ENCODE data around the gene SRSF8. TPM values are rescaled to one million over a fixed set of nuclear protein-coding genes. Genes with fewer than 3 reads are reported as not detected.
"Not testable (repeated sequence)": the region's sequence is repeated elsewhere in the genome, so short reads cannot be mapped to it uniquely, and the experiment has no call there.

SRSF8 gene
- total and polyA plus RNA-seq, 4 donors = 22.6 to 49.0 (median 32.7) TPM

- WGBS, 2 donors = 84 to 90% methylated on average over 3 of the region's 3 CpGs
- no peaks in the 10 kb centered on the region for H3K4me1 ChIP-seq (ENCODE audit: control insufficient read depth in 5 of 5, insufficient read depth in 5 of 5, low read length in 5 of 5)
- H3K9ac ChIP-seq (ENCODE audit: insufficient read depth in 1 of 2, low read length in 2 of 2) = no peak overlapping the region
- H3K27me3 ChIP-seq (ENCODE audit: control insufficient read depth in 3 of 3, insufficient read depth in 3 of 3, low read length in 2 of 3) = peaks cover 0 to 3% (median 0%) of the 10 kb centered on the region in 3 donors
- no peak for ATAC-seq (ENCODE audit: insufficient read depth, low FRiP score)
- H3K27ac ChIP-seq (ENCODE audit: low read depth in 1 of 2, low read length in 1 of 2) = no peak overlapping the region
- H3K36me3 ChIP-seq (ENCODE audit: control insufficient read depth in 4 of 4, insufficient read depth in 4 of 4, low read length in 4 of 4) = no peaks in the 10 kb centered on the region
- no peak for TF ChIP-seq CTCF (IDR thresholded peaks at IDR 0.05; ENCODE audit: control extremely low read depth, extremely low read depth)
- H3K4me3 ChIP-seq = no peak overlapping the region
- peaks cover 0 to 2% (median 0%) of the 10 kb centered on the region in 4 donors for H3K9me3 ChIP-seq (ENCODE audit: control insufficient read depth in 4 of 4, insufficient read depth in 3 of 4, low read length in 3 of 4)
- DNase-seq = no peak
Observed at GRCh38 chr11:95028357-95028756, 38.4 kb upstream of the SRSF8 start.

GRCh38 chr11:95033051-95033450 is 33.7 kb upstream of the SRSF8 start:
- H3K27me3 ChIP-seq (ENCODE audit: control insufficient read depth in 3 of 3, insufficient read depth in 3 of 3, low read length in 2 of 3) = peaks cover 0 to 7% (median 3%) of the 10 kb centered on the region in 3 donors
- H3K27ac ChIP-seq (ENCODE audit: low read depth in 1 of 2, low read length in 1 of 2) = no peak overlapping the region
- TF ChIP-seq CTCF (IDR thresholded peaks at IDR 0.05; ENCODE audit: control extremely low read depth, extremely low read depth) = no peak
- DNase-seq = no peak
- 89 to 90% methylated on average over 1 of the region's 1 CpG for WGBS, 2 donors
- H3K9ac ChIP-seq (ENCODE audit: insufficient read depth in 1 of 2, low read length in 2 of 2) = no peak overlapping the region
- H3K4me1 ChIP-seq (ENCODE audit: control insufficient read depth in 5 of 5, insufficient read depth in 5 of 5, low read length in 5 of 5) = peaks cover 0 to 1% (median 0%) of the 10 kb centered on the region in 5 donors
- peaks cover 0 to 2% (median 0%) of the 10 kb centered on the region in 4 donors for H3K9me3 ChIP-seq (ENCODE audit: control insufficient read depth in 4 of 4, insufficient read depth in 3 of 4, low read length in 3 of 4)
- H3K36me3 ChIP-seq (ENCODE audit: control insufficient read depth in 4 of 4, insufficient read depth in 4 of 4, low read length in 4 of 4) = no peaks in the 10 kb centered on the region
- no peak for ATAC-seq (ENCODE audit: insufficient read depth, low FRiP score)
- no peak overlapping the region for H3K4me3 ChIP-seq

- Histone ChIP-seq H3K27me3 (ENCODE audit: control insufficient read depth in 3 of 3, insufficient read depth in 3 of 3, low read length in 2 of 3) (peaks cover 0 to 7% (median 3%) of the 10 kb centered on the region in 3 donors), H3K9me3 (ENCODE audit: control insufficient read depth in 4 of 4, insufficient read depth in 3 of 4, low read length in 3 of 4) (peaks cover 0 to 2% (median 0%) of the 10 kb centered on the region in 4 donors), H3K4me3 (no peak overlapping the region), H3K27ac (ENCODE audit: low read depth in 1 of 2, low read length in 1 of 2) (no peak overlapping the region), H3K4me1 (ENCODE audit: control insufficient read depth in 5 of 5, insufficient read depth in 5 of 5, low read length in 5 of 5) (peaks cover 0 to 1% (median 0%) of the 10 kb centered on the region in 5 donors), H3K9ac (ENCODE audit: insufficient read depth in 1 of 2, low read length in 2 of 2) (no peak overlapping the region), H3K36me3 (ENCODE audit: control insufficient read depth in 4 of 4, insufficient read depth in 4 of 4, low read length in 4 of 4) (no peaks in the 10 kb centered on the region)
- 83 to 94% methylated on average over 2 of the region's 2 CpGs for WGBS, 2 donors
- no peak for TF ChIP-seq CTCF (IDR thresholded peaks at IDR 0.05; ENCODE audit: control extremely low read depth, extremely low read depth)
- no peak for ATAC-seq (ENCODE audit: insufficient read depth, low FRiP score)
- DNase-seq = no peak
Observed at GRCh38 chr11:95035316-95035715, 31.4 kb upstream of the SRSF8 start.

GRCh38 chr11:95037356-95038035 is 29.2 kb upstream of the SRSF8 start:
- not testable (repeated sequence) for H3K4me1 ChIP-seq (ENCODE audit: control insufficient read depth in 5 of 5, insufficient read depth in 5 of 5, low read length in 5 of 5)
- DNase-seq = peak in 2 of 3 donors; percentile 14 to 42

More at GRCh38 chr11:95037356-95038035, 29.2 kb upstream of the SRSF8 start:
- H3K9ac ChIP-seq (ENCODE audit: insufficient read depth in 1 of 2, low read length in 2 of 2); H3K36me3 ChIP-seq (ENCODE audit: control insufficient read depth in 4 of 4, insufficient read depth in 4 of 4, low read length in 4 of 4); ATAC-seq (ENCODE audit: insufficient read depth, low FRiP score); H3K27me3 ChIP-seq (ENCODE audit: control insufficient read depth in 3 of 3, insufficient read depth in 3 of 3, low read length in 2 of 3); H3K9me3 ChIP-seq (ENCODE audit: control insufficient read depth in 4 of 4, insufficient read depth in 3 of 4, low read length in 3 of 4): not testable (repeated sequence)
- Histone ChIP-seq H3K27ac (ENCODE audit: low read depth in 1 of 2, low read length in 1 of 2) (peak overlapping the region in 1 of 2 donors; percentile 30), H3K4me3 (peak overlapping the region; percentile 28)
- 21% methylated on average over 67 to 71 of the region's 71 CpGs for whole genome bisulfite sequencing, 2 donors

Measured in lung (tissue), 12 donors.